HG03442 (cell line): ENCODE measurements around the gene HOXA3.

Source experiments
- ATAC-seq: cut with Tn5 transposase; IDR thresholded peaks from one replicate; pipeline ENCODE4 v1.9.1; 2021; ENCODE audit warnings: mild to moderate bottlenecking, moderate library complexity; ENCODE audit not compliant: unreplicated experiment

HOXA3 gene

DNA sequence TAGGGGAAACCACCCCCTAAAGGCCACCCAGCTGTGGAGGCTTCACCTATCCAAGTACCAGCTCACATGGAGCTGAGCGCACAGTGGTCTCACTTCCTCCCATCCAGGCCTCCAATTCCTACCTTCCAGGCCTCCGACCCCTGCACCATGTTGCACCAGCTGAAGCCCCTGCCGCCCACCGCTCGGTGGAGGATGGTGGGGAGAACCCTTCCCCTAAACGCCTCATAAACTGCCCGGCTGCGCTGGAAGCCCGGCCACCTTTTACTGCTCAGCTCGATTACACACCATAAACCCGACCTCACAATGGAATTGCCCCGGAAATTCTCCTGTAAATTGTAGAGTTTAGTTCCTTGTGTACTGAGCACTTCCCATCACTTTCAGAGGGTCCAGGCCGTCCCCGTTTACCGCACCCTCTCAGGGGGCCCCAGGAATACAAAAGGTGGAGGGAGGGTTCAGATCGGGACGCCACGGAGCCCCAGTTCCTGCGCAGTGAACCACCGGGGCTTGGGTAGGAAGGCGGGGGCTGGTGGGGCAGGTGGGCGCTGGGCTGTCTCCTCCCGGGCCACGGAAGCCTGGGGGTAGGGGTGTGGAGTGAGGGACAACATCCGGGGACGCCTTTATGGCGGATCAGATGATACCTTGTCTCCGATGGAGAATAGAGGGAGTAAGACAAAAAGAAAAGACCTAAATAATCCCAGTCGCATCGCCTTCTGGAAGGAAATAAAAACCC is 5.5 kb upstream of the HOXA3 start:
- ATAC-seq = no peak

DNA sequence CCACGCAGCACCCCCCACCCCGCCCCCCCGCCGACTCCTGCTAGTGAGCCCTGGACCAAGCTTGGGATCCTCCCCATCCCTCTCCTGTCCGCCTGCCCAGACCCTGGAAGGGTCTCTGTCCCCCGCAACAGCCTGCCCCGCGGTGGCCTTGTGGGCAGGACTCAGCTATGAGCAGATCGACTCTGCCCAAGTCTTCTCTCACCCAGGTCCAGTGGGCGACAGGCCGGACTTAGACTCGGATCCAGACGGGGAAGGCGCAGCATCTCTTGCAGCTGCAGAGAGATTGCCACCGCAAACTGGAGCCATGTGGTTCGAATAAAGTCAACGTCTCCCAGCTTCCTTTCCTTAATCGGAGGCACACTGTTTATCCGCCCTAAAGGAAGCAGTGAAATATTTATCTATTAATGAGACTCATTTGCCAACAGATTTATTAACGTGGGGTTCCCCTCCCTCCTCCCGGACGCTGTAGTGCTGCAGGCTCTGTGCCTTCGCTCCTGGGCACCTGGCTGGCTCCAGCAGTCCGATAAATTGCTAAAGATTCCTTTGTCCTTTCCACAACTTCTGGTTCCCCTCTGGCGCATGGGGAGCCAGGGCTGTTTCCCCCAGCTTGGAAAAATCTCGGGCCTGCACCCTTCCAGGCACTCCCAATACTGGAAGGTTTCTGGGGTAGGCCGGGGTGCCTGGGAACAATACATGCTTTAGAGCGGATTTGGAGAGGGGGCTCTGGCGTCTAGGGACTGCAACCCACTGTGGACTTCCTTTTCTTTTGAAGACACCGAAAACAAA is 4.7 kb upstream of the HOXA3 start:
- no peak for ATAC-seq

DNA sequence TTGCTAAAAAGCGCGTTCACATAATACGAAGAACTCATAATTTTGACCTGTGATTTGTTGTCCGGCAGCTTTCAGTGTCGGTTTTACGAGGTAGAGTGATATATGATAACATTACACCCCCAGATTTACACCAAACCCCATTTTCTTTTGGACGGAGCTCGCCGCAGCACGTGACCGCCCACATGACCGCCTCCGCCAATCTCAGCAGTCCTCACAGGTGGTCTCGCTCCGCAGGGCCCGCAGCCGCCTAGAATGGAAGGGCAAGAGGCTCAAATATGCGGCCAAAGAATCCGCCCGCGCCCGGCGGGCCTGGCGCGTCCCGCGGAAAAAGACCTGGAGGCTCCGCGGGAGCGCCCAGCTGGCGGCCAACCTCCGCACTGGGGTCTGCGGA is 4.1 kb upstream of the HOXA3 start, which contains the start of gene HOXA7:
Gene HOXA7, minus strand, starts transcription at position 168 of the 391 bp plus-strand sequence. Its CDS starts 130 bp downstream, at position 38.
- ATAC-seq = no peak

DNA sequence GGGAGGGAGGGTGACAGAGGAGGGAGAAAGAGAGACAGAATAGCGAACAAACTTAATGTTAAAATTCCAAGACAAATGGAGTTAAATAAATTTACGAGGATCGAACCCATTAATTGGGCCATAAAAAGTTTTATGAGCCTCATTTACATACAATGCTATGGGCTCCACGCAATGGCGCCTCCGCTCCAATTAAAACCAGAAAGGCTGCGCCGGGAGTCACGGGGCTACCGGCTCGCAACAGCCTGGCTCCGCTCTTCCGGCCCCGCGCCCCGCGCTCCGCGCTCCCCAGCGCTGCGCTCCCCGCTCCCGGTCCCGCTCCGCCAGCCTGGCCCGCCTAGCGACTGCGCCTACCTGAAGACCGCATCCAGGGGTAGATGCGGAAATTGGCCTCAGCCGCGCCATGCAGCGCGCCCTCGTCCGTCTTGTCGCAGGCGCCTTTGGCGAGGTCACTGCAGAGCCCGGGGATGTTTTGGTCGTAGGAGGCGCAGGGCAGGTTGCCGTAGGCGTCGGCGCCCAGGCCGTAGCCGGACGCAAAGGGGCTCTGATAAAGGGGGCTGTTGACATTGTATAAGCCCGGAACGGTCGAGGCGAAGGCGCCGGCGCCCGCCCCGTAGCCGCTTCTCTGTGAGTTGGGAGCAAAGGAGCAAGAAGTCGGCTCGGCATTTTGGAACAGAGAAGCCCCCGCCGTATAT is 3.6 kb upstream of the HOXA3 start:
- no peak for ATAC-seq

DNA sequence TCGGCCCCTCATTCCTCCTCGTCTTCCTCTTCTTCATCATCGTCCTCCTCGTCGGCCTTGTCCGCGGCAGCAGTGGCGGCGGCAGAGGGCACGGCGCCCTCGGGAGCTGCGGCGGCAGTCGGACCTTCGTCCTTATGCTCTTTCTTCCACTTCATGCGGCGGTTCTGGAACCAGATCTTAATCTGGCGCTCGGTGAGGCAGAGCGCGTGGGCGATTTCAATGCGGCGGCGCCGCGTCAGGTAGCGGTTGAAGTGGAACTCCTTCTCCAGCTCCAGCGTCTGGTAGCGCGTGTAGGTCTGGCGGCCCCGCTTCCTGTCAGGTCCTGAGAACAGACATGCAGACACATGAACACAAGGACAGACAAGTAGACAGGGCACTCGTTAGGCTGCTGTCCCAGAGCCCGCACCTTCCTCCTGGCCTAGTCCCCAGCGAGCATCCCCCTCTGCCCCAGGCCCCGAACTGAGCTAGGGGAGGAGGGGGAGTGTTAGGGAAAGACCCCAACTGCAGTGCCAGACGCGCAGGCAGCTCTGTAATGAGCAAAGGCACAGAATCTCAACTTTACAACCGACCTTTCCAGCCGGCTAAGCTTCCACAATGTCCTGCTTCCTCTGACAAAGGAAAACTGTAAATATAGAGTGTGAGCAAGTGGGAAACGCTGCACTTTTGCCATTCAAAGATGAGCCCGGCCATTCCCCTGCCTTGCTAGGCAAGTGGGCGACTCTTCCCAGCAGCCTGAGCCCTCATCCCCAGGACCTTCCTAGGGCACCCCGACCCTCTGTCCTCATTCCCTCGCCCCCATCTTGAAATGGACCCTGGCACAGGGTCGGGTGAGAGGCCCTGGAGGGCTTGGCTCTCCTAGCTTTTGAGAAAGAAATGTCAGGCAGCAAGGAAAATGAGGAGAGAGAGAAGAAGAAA is 2.8 kb upstream of the HOXA3 start:
- ATAC-seq = no peak

DNA sequence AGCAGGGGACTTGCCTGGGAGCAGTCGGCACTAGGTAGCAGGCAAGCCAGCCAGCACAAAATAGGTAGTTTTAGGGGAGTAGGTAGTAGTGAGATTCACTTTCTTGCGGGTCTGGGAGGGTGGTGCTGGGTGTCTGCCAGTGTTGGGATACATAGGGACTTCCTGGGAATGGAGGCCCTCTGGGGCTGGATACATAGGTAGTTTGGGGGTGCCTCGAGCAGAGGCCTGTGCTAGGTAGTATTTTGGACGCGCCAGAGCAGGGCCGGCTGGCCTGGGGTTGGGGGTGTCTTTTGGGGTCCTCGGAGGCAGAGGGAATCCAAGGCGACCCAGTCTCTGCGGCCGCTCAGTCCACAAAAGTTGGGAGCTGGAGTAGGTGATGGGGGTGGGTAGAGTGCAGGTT is 2.0 kb upstream of the HOXA3 start:
- ATAC-seq = no peak

DNA sequence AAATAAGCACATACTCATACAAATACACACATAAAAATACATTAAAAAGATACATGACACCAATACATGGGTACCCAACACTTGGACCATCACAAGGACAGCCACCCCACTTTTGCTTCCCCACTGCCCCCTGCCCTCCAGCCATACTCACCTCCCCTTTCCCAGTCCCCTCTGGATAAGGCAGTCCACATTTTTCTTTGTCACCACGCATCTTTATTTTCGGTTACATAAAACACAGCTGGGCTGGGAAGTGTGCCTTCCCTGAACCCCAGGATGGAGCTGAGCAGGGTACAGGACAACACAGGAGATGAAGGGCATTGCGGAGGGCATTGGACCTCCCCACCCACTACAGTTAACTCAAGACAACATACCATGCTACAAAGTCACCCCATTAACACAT is 1.1 kb upstream of the HOXA3 start:
- no peak for ATAC-seq

DNA sequence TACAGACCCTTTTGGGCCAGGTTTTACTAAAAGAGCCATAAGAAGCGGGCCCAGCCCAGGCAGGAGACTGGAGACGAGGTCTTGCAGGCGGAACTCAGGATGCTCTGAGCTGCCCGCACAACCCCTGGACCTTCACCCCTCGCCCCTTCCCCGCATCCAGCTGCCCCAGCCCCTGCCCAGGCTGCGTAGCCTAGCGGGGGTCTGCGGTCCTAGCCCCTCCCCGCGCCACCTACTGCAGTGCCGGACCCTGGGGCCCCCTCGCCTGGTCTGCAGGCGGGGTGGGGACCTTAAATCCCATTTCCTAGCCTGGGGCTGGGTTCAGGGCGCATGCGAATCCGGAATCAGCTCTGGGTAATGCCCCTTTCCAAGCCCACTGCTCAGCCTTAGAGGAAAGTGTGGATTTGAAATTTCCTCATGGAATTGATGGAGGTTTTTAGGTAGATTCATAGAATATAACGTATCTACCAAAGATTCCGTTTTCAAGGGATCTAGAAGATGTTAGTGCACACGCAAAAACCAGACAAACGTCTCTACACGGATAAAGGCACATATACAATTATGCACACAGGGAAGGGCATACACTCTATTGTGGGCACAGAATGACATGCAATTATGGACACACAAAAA is 546 bp upstream of the HOXA3 start:
- ATAC-seq = no peak

DNA sequence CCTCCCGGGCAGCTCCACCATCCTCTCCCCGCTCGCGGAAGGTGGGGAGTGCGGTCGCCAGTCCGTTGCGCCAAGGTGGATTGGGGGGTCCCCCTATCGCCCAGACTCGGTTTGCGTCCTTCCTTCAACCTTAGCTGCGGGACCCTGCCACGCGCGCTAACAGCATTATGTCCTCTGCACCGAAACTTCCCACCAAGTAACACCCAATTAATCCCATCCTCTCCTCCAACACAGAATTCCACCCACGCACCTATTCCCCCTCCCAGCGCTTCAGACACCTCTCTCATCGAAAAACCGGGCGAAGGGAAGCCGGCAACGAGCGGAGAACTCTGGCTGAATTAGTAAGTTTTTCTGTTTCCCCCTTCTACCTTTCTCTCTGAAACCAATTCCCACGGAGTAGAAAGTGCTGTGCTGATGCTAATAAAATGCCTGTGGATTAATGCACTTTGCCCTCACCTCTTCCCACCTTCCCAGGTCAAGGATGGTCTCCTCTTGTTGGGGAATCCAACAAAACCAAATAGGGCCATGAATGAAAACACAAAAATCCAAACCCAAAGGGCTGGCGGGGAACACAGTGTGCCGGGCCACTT is 947 bp downstream of the HOXA3 start:
- no peak for ATAC-seq

DNA sequence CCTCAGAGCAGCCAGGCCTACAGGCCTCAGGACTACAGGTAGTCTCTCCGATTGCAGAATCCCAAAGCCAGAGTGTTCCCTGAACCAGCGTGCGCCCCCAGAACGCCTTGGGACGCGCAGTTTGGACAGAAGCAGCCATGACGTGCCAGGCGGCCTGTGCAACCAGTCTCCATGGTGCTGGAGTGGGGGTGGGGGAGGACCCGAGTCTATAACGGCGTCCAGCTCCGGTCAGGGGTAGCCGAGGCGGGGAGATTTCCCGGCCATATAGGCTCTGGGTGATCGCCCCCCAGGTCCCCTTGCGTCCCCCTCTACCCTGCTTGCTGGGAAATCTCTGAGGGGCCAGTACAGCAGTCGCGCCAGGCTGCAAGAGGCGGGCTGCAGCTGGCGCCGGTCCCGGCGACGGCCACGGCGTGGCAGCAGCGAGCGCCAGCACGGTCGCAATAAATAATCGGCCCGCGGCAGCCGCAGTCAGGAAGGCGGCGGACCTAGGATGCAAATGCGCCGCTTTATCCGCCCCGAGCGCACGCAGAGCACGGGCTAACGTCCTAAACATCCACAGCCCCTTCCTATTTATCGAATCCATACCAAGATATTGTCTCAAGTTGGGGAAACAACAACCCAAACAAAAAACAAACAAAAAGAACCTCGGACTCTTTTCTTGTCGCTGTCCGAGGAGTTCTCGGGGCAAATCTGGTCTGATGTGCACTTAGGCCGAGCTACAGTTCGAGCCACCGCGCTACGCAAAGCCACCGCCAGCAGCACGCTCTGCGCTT is 1.6 kb downstream of the HOXA3 start:
- ATAC-seq = peak; percentile 81

DNA sequence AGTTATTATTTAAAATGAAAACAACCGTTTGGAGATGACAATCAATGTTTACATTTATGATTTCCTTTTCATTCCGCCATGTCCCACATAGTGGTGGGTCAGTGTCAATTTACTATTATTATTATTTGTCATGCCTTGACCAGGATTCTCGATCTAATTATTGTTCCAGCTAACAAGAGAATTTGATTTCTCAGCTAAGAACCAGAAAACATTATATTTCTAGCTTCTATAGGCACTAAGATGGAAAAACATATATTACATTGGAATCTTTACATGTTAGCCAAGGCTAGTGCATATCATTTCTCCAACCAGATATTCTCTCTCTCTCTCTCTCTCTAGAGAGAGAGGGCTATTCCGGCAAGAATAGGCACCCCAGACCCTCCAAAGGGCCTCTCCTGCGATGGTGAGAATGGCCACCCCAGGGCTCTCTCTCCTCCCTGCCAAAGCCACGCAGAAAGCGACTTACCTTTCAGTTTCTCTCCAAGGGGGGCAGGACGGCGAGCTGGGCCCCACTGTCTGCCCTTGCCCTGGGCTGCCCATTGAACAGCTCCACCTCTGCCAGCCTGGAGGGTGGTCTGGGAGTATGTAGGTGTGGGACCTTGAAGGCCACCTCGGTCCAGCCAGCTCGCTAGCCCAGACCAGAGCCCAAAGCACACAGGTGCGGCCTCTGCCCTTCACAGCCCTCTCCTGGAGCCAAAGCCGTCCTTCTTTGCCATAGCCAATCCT is 2.4 kb downstream of the HOXA3 start:
- ATAC-seq = no peak

DNA sequence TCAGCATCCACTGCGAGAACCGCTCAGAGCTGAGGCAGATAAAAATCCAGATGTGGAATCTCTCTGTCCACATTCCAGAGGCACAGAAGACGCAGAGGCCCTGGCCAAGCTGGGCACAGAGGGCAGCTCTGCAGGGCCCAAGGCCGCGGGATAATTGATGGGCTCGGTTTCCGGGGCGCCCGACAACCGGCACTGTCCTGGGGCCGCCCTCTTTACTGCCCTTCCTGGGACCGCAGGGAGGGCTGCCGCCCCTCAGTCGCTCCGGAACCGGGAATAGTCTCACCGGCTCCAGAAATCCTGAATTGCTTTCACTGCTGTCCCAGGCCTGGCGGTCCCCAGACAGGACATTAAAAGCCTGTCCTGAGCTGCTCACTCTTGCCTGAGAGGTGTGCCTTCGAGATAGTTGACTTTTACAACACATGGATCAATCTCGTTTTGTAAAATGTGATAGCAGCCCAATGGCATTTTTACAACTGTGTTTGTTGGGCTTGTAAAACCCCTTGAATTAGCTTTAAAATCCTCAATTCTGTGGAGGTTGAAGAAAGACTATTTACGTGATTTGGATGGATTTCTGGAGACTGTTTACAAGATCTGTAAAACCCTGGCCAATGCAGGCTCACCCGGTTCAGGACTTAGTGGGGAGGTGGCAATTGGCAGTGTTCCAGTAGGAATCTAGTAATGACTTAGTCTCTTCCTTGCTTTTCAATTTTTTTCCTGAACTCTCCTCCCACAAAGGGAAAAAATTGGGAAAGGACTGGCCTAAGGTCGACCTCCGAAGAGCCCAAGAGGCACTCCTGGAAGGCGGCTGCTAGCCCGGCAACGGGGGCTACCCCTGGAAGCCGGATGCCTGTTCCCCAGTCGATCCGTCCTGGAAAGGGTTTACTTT is 3.4 kb downstream of the HOXA3 start:
- no peak for ATAC-seq

DNA sequence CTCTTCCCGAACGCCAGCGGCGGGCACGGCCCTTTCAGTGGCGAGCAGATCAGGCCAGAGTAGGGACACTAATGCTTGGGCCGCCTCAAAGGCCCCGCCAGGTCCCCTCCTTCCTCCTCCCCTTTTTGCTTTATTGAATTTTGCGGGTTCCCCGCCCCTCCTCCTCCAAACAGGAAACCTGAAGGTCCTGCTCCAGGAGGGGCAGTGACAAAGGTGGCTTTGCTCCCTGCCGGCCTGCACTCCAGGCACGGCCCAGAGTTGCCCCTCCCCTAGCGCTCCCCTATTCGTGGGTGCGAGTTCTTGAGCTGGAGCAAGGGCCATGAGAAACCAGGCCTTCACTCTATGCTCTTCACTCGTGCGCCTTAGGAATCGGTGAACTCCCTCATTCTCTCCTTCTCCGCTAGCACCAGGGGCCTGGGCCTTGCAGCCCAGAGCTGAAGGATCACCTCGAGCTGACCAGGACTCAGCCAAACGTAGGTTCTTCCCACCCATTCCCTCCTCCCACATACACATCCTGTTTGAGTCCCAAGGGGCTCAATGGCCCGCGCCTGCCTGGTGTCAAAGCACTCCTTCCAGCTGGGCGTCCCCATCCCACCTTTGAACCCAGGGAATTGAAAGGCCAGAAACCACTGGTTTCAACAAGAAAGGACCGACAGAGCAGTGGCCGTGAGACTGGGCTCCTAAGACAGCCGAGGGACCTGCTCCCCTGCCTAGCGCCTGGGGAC is 4.2 kb downstream of the HOXA3 start:
- no peak for ATAC-seq

DNA sequence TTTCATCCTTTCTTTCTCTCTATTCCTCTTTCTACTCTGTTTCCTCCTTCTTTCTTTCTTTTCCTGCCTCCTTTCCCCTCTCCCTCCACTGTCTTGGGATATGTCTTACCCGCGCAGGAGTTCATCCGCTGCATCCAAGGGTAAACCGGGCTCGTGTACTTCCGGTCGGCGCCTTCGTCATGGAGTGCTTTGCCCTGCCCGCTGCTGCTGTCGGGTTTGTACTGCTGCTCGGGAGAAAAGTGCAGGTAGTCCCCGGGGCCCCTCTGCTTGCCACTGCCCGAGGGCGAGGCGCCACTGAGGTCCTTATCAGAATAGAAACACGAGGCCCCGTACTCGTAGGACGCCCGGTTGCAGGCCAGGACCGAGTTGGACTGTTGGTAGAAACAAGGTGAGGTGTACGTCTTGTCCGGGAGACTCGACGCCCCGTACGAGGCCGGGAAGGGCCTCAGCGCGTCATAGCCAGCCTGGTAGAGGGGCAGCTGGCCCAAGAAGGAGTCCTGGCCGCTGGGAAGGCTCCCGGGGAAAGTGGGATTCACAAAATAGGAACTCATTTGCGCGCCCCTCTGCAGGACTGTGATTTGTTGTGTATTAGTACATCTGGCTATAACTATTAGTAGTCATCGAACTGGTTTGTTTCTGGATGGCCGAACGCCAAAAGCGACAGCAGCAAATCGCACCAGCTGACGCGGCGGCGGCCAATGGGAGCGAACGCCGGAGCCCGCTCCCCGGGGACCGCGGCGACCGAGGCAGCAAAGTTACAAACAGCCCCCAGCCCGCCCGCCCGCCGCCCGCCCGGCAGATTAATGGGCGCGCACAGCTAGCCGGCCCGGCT is 5.0 kb downstream of the HOXA3 start, which contains the start of gene HOXA6:
Gene HOXA6, minus strand, starts transcription at position 576 of the 832 bp plus-strand sequence. Its CDS starts 25 bp downstream, at position 551.
- ATAC-seq = no peak

DNA sequence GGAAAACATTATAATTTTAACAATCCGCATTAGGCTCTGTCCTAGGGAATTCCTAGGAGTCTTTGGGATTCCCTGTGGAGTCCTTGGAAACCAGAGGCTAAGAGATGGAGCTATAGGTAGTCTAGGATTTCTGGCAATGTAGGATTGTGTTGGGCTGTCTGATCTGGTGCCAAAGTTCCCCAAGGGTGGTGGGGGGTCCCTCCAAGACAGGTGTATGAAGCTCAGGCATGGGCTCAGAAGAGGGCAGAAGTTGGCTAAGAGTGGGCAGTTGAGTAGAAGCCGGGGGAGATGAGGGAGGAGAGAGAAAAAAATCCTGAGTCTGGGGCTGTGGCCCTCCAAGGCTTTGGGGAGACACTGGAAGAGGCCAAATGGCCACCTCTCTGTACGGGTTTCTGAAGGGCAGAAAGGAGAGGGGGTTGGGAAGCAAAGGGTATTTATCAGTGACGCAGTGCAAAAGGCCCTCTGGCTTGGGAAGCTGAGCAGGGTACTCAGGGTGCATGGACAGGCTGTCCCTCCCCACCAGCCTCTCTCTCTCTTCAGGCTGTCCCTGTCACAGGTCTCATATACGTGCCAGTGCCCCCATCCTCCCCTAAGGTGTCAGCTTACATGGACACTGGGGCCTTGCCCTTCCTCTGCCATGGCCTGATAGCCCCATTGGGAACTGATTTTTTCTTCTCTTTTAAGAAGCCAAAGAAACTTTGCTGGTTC is 5.7 kb downstream of the HOXA3 start:
- ATAC-seq = no peak
